ENCODE data around the gene SENP5.

The SENP5 gene

DNA sequence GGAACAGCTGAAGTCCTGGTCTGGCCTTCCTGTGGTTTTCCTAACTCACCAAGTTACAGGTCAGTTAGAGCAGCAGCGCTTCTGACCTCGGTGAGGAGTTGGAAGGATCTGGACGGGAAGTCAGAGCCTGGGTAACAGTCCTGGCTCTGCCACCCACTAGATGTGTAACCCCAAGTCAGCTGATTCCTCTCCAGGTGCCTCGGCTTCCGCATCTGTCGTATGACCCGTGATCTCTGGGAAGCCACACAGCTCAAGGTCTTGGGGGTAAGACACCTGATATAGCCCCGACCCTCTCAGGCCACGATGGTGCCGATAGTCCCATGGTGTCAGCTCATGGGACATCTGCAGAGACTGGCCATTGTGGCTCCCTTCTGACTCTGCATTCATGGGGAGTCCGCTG, 109.2 kb downstream of the SENP5 start:
- TF ChIP-seq, protein P1, sequence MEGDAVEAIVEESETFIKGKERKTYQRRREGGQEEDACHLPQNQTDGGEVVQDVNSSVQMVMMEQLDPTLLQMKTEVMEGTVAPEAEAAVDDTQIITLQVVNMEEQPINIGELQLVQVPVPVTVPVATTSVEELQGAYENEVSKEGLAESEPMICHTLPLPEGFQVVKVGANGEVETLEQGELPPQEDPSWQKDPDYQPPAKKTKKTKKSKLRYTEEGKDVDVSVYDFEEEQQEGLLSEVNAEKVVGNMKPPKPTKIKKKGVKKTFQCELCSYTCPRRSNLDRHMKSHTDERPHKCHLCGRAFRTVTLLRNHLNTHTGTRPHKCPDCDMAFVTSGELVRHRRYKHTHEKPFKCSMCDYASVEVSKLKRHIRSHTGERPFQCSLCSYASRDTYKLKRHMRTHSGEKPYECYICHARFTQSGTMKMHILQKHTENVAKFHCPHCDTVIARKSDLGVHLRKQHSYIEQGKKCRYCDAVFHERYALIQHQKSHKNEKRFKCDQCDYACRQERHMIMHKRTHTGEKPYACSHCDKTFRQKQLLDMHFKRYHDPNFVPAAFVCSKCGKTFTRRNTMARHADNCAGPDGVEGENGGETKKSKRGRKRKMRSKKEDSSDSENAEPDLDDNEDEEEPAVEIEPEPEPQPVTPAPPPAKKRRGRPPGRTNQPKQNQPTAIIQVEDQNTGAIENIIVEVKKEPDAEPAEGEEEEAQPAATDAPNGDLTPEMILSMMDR (IDR thresholded peaks at IDR 0.05; ENCODE audit: low read depth, low read length, missing control alignments) = no peak
- H3K4me3 ChIP-seq (ENCODE audit: low read depth, low read length) = no peak overlapping the region
- no peak for DNase-seq

DNA sequence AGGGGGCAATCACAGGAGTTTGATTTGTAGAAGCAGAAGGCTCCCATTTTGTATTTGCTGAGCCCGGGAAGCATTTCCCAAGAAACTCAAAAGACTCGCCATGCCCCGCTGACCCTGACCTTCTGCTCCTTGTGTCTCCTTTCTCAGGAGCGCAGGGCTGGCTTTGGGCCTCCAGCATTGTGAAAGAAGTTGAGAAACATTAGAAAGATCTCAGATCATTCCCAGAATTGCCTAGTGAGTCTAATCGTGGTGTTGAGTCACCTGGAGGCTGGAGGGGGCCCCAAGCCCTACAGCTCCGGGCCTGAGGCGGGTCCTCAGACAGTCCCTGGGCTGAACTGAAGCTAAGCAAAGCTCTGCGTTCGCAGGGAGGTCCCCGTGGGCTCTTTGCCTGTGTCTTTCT, 111.8 kb downstream of the SENP5 start:
- in situ Hi-C loops (cut with HindIII; ENCODE audit: low pct_ligation_motif_present, low sequenced_read_pairs) = no loop called here
- Histone ChIP-seq H3K27ac (no peak overlapping the region), H3K4me3 (ENCODE audit: low read depth, low read length) (no peak overlapping the region), H3K27me3 (replicated peaks) (no peaks in the 10 kb centered on the region), H3K36me3 (replicated peaks) (no peaks in the 10 kb centered on the region)
- TF ChIP-seq, protein P1 (IDR thresholded peaks at IDR 0.05; ENCODE audit: low read depth, low read length, missing control alignments) = no peak
- DNase-seq = no peak

More for the DNA sequence above, 109.2 kb downstream of the SENP5 start:
- Histone ChIP-seq H3K36me3 (replicated peaks) (no peaks in the 10 kb centered on the region), H3K27ac (no peak overlapping the region), H3K27me3 (replicated peaks) (no peaks in the 10 kb centered on the region)
- in situ Hi-C loops (cut with HindIII; ENCODE audit: low pct_ligation_motif_present, low sequenced_read_pairs) = no loop called here

DNA sequence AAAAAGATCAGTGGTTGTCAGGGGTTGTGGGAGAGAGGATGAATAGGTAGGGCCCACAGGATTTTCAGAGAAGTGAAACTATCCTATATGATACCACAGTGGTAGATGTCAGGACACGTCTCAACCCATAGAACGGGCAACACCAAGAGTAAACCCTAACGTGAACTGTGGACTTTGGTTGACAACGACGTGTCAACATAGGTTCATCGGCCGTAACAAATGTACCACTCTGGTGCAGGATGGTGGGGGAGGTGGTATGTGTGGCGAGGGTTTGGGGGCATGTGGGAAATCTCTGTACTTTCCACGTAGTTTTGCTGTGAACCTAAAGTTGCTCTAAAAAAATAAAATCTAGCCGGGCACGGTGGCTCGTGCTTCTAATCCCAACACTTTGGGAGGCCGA, 113.9 kb downstream of the SENP5 start:
- Histone ChIP-seq H3K36me3 (replicated peaks) (no peaks in the 10 kb centered on the region), H3K27me3 (replicated peaks) (no peaks in the 10 kb centered on the region), H3K27ac (no peak overlapping the region), H3K4me3 (ENCODE audit: low read depth, low read length) (no peak overlapping the region)
- in situ Hi-C loops (cut with HindIII; ENCODE audit: low pct_ligation_motif_present, low sequenced_read_pairs) = no loop called here
- TF ChIP-seq, protein P1 (IDR thresholded peaks at IDR 0.05; ENCODE audit: low read depth, low read length, missing control alignments) = no peak
- DNase-seq = no peak

DNA sequence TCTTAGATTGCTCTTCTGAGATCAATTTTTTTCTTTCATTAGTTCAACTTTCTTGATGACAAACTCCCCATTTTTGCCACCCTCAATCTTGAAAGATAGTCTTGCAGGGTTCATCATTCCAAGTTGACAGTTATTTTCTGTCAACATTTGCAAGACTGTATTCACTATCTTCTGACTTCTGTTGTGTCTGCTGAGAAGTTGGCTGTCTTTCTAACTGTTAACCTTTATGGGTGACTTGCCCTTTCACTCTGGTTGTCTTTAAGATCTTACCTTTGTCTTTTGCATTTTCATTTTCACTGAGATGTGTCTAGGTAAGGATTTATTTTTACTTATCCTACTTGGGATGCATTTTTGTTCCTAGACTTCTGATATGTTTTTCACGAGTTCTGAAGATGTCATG, 115.5 kb downstream of the SENP5 start:
- DNase-seq = no peak
- no peak overlapping the region for H3K27ac ChIP-seq
- H3K4me3 ChIP-seq (ENCODE audit: low read depth, low read length) = no peak overlapping the region
- no peaks in the 10 kb centered on the region for H3K36me3 ChIP-seq (replicated peaks)
- TF ChIP-seq, protein P1 (IDR thresholded peaks at IDR 0.05; ENCODE audit: low read depth, low read length, missing control alignments) = no peak
- in situ Hi-C loops (cut with HindIII; ENCODE audit: low pct_ligation_motif_present, low sequenced_read_pairs) = no loop called here
- H3K27me3 ChIP-seq (replicated peaks) = no peaks in the 10 kb centered on the region

All from brain microvascular endothelial cell (primary cell).